Panc1 (cell line): Measurements from ENCODE around the gene LENEP.

ENCODE experiments used
- CTCF ChIP-seq: fragments of 450-650 bp; IDR thresholded peaks from 2 replicates; pipeline ENCODE4 v1.5.1; 2017; ENCODE audit warnings: mild to moderate bottlenecking
- POLR2AphosphoS5 ChIP-seq: IDR thresholded peaks from 2 replicates; pipeline ENCODE4 v1.6.1; 2012; ENCODE audit warnings: mild to moderate bottlenecking, low read depth, low read length, moderate library complexity
- SIN3A ChIP-seq: IDR thresholded peaks from 2 replicates; pipeline ENCODE4 v1.6.1; 2012; ENCODE audit warnings: low read depth, mild to moderate bottlenecking, low read length, moderate library complexity, borderline replicate concordance; ENCODE audit not compliant: insufficient read depth
- TCF7L2 ChIP-seq: IDR thresholded peaks from 2 replicates; pipeline ENCODE4 v1.6.1; 2011; ENCODE audit warnings: mild to moderate bottlenecking, low read depth, low read length, inconsistent platforms
- TF ChIP-seq, protein P1 (sequence below), 2 experiments: IDR thresholded peaks; 2 replicates each; pipeline ENCODE4 v1.6.1; 2011 to 2012; ENCODE audit warnings: low read depth in 2 of 2, control low read depth in 1 of 2, low read length in 1 of 2, mild to moderate bottlenecking in 1 of 2, moderate library complexity in 1 of 2; ENCODE audit not compliant: insufficient read depth in 1 of 2

GRCh38 chr1:155000411-155000725 is 7.0 kb downstream of the LENEP start:
- TF ChIP-seq SIN3A = no peak
- no peak for TF ChIP-seq CTCF
- no peak for TF ChIP-seq TCF7L2
- TF ChIP-seq, protein P1, sequence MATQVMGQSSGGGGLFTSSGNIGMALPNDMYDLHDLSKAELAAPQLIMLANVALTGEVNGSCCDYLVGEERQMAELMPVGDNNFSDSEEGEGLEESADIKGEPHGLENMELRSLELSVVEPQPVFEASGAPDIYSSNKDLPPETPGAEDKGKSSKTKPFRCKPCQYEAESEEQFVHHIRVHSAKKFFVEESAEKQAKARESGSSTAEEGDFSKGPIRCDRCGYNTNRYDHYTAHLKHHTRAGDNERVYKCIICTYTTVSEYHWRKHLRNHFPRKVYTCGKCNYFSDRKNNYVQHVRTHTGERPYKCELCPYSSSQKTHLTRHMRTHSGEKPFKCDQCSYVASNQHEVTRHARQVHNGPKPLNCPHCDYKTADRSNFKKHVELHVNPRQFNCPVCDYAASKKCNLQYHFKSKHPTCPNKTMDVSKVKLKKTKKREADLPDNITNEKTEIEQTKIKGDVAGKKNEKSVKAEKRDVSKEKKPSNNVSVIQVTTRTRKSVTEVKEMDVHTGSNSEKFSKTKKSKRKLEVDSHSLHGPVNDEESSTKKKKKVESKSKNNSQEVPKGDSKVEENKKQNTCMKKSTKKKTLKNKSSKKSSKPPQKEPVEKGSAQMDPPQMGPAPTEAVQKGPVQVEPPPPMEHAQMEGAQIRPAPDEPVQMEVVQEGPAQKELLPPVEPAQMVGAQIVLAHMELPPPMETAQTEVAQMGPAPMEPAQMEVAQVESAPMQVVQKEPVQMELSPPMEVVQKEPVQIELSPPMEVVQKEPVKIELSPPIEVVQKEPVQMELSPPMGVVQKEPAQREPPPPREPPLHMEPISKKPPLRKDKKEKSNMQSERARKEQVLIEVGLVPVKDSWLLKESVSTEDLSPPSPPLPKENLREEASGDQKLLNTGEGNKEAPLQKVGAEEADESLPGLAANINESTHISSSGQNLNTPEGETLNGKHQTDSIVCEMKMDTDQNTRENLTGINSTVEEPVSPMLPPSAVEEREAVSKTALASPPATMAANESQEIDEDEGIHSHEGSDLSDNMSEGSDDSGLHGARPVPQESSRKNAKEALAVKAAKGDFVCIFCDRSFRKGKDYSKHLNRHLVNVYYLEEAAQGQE (IDR thresholded peaks at IDR 0.05; ENCODE audit: insufficient read depth in 1 of 2, low read depth in 2 of 2, low read length in 1 of 2) = no peak
- no peak for TF ChIP-seq POLR2AphosphoS5
